Skeletal muscle tissue (tissue), 4 donors: Measurements from ENCODE around the gene CCDC15. TPM values are rescaled to one million over a fixed set of nuclear protein-coding genes. Genes with fewer than 3 reads are reported as not detected.
A peak's percentile ranks its signal among the peaks of the same experiment; 100 is the strongest.

ENCODE experiments used
- H3K27ac ChIP-seq: one replicate; pipeline ENCODE4 v1.7.0; 2013; ENCODE audit warnings: mild to moderate bottlenecking, low read depth, low read length, inconsistent platforms
- H3K27me3 ChIP-seq, 3 donors: one replicate each; pipeline ENCODE4 v1.7.0; 2013; ENCODE audit warnings: low read length in 3 of 3; ENCODE audit not compliant: control insufficient read depth in 3 of 3, insufficient read depth in 3 of 3
- H3K36me3 ChIP-seq, 3 donors: one replicate each; pipeline ENCODE4 v1.7.0; 2013; ENCODE audit warnings: low read length in 3 of 3; ENCODE audit not compliant: control insufficient read depth in 3 of 3, insufficient read depth in 3 of 3
- H3K4me1 ChIP-seq, 3 donors: one replicate each; pipeline ENCODE4 v1.7.0; 2013; ENCODE audit warnings: low read length in 3 of 3, mild to moderate bottlenecking in 3 of 3; ENCODE audit not compliant: control insufficient read depth in 3 of 3, insufficient read depth in 3 of 3
- H3K4me3 ChIP-seq, 3 donors: one replicate each; pipeline ENCODE4 v1.7.0; 2013; ENCODE audit warnings: low read length in 3 of 3
- H3K9ac ChIP-seq, 3 donors: one replicate each; pipeline ENCODE4 v1.7.0; 2013; ENCODE audit warnings: low read length in 3 of 3, mild to moderate bottlenecking in 3 of 3, moderate library complexity in 2 of 3, low read depth in 1 of 3
- H3K9me3 ChIP-seq, 3 donors: one replicate each; pipeline ENCODE4 v1.7.0; 2013; ENCODE audit warnings: low read length in 3 of 3; ENCODE audit not compliant: control insufficient read depth in 3 of 3
- total RNA-seq: library from RNA; depleted of rRNA; stranded (reverse); fragments of >200 nt; gene quantifications from one replicate; pipeline ENCODE4 v1.2.3, GENCODE V29; 2014
- donor health status: Osteomylitis.

Gene CCDC15
- total RNA-seq, 1 donor from 2014 or later = 2.6 TPM

DNA sequence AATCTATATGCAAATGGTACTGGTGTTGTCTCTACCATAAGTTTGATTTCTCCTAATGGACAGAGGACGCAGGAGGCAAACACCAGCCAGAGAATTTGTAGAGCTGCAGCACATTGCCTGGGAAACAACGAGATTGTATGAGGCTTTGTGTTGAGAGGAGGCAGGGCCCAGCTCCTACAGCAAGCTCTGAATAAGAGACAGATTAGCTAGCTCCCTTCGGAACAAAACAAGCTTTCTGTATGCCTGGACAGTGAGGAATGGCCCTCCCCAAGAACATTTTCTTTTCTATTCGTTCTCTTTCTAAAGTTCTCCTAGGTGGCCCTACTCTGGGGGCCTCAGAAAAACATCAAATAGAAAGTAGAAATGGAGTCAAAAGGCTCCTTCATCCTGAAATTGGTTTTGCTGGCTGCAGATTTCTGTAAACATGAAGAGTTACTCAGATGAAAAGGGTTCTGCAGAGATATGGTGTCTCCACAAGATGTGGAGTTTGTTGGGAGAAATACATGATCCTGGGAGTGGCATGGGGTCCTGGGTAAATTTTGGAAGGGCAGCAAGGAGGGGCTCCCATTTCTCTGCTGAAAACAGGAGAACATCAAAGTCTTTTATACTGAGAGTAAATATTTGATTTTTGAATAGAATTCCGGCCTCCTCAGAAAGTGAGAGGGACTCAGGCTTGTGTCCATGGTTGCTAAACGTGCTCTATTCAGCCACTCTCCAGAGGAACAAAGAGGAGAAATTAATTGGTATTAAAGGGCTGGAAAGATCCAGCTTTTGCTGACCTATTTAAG, 11.3 kb upstream of the CCDC15 start:
- Histone ChIP-seq H3K4me1 (no peaks in the 10 kb centered on the region), H3K36me3 (no peaks in the 10 kb centered on the region), H3K27ac (no peak overlapping the region), H3K9ac (no peak overlapping the region), H3K9me3 (no peaks in the 10 kb centered on the region), H3K4me3 (no peak overlapping the region), H3K27me3 (peaks cover 0 to 6% (median 0%) of the 10 kb centered on the region in 3 donors)

DNA sequence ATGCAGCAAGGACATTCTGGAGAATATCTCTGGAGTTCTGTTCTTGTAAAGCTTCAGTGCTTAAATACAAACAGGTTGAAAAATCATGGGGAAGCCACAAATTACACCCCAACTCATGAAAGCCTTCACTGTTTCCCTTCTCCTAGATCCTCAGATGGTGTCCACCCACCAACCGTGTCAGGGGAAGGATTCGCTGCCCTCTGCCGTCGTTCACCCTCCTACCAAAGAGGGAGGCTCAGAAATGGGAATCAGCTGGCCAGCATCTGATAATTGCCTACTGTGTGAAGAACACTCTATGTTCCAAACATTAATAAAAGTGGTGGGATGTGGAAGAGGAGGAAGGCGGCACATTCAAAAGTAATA, 10.8 kb upstream of the CCDC15 start:
- Histone ChIP-seq H3K4me3 (no peak overlapping the region), H3K27me3 (peaks cover 0 to 6% (median 0%) of the 10 kb centered on the region in 3 donors), H3K36me3 (no peaks in the 10 kb centered on the region), H3K9me3 (no peaks in the 10 kb centered on the region), H3K4me1 (no peaks in the 10 kb centered on the region), H3K9ac (no peak overlapping the region), H3K27ac (no peak overlapping the region)

DNA sequence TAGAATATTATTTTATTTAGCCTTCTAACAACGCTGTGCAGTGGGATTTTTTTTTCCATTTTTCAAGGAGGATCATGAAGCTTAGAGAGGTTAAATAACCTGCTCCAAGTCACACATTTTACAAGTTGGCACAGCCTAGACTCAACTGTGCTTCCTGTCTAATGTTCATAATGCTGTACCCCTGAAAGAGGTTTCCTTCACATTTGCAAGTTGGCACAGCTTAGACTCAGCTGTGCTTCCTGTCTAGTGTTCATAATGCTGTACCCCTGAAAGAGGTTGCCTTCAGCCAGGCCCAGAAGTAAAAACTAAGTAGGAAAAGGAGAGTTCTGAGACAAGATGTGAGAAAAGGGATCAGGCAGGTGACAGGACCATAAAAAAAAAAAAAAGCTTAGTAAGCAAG, 10.3 kb upstream of the CCDC15 start:
- Histone ChIP-seq H3K27ac (no peak overlapping the region), H3K9ac (no peak overlapping the region), H3K4me1 (no peaks in the 10 kb centered on the region), H3K9me3 (no peaks in the 10 kb centered on the region), H3K36me3 (no peaks in the 10 kb centered on the region), H3K4me3 (no peak overlapping the region), H3K27me3 (peaks cover 0 to 6% (median 0%) of the 10 kb centered on the region in 3 donors)

DNA sequence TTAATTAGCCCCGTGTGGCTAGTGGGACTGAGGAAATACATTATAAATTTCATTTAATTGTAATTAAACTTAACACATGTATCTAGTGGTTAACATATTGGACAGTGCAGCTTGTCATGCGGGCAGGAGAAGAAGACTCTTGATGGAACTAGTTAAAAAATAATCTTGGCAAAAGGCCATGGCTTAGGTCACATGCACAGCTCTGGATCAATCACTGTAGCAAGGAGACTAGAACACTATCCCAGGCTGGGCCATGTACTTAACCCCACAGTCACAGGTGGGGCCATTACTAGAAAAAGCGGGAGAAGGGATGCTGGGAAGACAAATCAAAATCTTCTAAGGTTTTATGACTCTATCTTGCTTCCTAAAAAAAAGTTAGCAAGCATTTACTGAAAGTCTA, 9.4 kb upstream of the CCDC15 start:
- Histone ChIP-seq H3K9ac (no peak overlapping the region), H3K4me3 (no peak overlapping the region), H3K27me3 (peaks cover 0 to 6% (median 0%) of the 10 kb centered on the region in 3 donors), H3K27ac (no peak overlapping the region), H3K36me3 (no peaks in the 10 kb centered on the region), H3K4me1 (no peaks in the 10 kb centered on the region), H3K9me3 (no peaks in the 10 kb centered on the region)

DNA sequence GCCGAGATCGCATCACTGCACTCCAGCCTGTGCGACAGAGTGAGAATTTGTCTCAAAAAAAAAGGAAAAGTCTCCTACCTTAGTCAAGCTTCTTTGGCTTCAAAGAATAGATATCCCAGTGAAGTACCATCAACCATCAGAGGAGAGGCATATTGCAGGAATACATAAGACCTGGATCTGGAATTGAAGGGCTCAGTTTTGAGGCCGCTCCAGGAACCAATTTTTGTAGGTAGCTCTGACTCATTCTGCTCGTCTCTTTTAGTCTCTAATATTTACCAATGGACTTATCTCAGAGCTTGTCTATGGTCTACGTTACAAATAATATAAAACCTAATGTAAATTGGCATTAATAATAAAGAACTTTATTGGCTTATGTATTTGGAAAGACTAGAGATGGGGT, 8.2 kb upstream of the CCDC15 start:
- H3K9ac ChIP-seq = no peak overlapping the region

DNA sequence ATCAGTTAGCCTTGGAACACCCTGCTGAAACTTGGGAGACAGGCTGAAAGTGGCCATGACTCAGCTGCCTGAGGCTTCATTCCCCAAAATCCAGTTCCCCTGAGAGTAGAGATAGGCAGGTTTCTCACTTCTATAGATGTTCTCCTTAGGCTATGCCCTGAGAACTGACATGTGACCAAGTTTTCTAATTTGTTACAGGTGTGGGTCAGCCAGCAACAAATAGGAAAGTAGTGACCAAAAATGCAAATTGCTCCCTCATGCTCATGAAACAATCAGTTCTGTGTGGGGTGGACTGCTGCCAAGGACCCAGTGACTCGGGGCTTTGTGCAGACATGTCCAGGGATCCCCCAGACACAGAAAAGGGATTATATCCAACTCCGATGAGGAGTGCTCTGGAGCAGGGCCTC, 7.3 kb upstream of the CCDC15 start:
- Histone ChIP-seq H3K4me3 (no peak overlapping the region), H3K36me3 (no peaks in the 10 kb centered on the region), H3K27me3 (peaks cover 0 to 2% (median 0%) of the 10 kb centered on the region in 3 donors), H3K4me1 (no peaks in the 10 kb centered on the region), H3K9ac (no peak overlapping the region), H3K9me3 (no peaks in the 10 kb centered on the region), H3K27ac (no peak overlapping the region)

More for the DNA sequence above, 8.2 kb upstream of the CCDC15 start:
- no peaks in the 10 kb centered on the region for H3K4me1 ChIP-seq
- no peaks in the 10 kb centered on the region for H3K36me3 ChIP-seq
- peaks cover 0 to 6% (median 0%) of the 10 kb centered on the region in 3 donors for H3K27me3 ChIP-seq
- no peak overlapping the region for H3K4me3 ChIP-seq
- H3K9me3 ChIP-seq = no peaks in the 10 kb centered on the region
- H3K27ac ChIP-seq = no peak overlapping the region

DNA sequence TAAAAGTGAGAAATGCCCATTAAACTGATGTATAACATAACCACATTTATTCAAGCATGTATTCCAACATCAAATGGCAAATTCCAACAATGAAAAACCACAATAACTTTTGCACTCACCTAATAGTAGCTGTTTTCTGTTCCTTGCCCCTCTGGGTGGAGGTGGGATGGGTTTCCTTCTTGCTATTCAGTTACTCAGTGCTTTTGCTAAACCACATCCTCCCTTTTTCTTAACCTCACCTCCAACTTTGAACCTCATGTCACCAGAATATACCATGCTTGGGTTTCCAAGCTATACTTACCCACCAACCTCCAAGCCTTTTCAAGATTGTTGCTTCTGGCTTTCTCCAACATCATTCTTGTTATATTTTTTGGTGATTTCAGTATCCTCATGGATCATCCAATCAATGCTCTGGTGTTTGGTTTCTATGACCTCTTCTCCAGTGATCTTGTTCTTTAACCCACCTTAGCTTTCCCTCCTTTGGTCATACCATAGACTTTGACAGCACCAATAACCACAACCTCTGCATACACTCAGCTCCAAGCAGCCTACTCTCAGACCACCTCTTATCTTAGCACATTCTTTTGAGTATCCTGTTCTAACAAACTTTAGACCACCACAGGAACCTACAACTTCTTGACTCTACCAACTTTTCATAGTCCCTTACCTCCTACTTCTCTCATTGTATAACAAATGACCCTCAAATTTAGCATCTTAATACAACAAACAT, 3.2 kb upstream of the CCDC15 start:
- Histone ChIP-seq H3K4me1 (peaks cover 9 to 14% (median 9%) of the 10 kb centered on the region in 3 donors), H3K4me3 (no peak overlapping the region), H3K27ac (no peak overlapping the region), H3K27me3 (peaks cover 0 to 2% (median 0%) of the 10 kb centered on the region in 3 donors), H3K9ac (no peak overlapping the region), H3K9me3 (no peaks in the 10 kb centered on the region), H3K36me3 (no peaks in the 10 kb centered on the region)

DNA sequence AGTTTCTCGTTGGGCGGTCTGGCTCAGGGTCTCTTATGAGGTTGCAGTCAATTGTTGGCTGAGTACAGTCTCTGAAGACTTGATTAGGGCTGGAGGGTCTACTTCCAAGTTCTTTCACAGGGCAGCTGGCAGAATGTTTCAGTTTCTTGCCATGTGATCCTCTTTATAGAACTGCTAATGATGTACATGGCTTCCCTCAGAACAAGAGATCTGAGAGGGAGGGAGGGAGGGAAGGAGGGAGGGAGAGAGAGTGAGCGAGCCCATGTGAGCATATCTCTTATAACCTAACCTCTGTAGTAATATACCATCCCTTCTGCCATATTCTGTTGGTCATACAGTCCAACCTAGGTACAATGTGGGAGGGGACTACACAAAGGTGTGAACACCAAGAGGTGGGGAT, 2.7 kb upstream of the CCDC15 start:
- Histone ChIP-seq H3K4me3 (no peak overlapping the region), H3K27me3 (peaks cover 0 to 2% (median 0%) of the 10 kb centered on the region in 3 donors), H3K9ac (no peak overlapping the region), H3K9me3 (no peaks in the 10 kb centered on the region), H3K4me1 (peaks cover 9 to 14% (median 9%) of the 10 kb centered on the region in 3 donors), H3K36me3 (no peaks in the 10 kb centered on the region), H3K27ac (no peak overlapping the region)

DNA sequence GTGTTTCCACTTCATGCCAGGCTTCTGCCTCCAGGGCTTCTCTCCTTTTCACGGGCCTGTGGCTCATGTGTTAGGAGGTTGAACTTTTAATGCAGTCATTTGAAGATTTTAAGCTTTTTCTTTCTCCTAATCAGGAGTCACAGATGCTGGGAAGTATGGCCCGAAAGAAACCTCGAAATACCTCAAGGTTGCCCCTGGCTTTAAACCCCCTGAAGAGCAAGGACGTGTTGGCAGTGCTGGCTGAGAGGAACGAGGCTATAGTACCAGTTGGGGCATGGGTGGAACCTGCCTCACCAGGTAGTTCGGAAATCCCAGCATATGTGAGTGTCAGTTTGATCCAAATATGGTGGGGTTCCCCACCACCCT, 571 bp downstream of the CCDC15 start:
- H3K27ac ChIP-seq = peak overlapping the region; percentile 79
- no peaks in the 10 kb centered on the region for H3K36me3 ChIP-seq

DNA sequence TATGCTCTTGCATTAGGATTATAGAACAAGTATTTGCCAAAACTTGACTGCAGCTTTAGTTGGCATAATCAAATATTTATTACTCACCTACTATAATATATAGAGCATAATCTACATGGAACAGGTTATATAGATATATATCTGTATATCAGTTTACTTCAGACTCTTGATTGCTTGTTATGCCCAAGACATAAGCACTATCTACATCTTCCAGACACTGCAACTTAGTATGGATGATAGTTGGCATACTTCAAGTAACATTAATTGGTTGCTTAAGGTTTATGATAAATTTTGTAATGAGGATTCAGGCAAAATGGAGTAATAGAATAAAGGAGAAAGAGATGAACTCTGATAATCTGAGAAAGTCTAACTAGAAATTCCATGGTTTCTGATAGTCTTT, 1.0 kb downstream of the CCDC15 start:
- peaks cover 9 to 14% (median 9%) of the 10 kb centered on the region in 3 donors for H3K4me1 ChIP-seq
- no peaks in the 10 kb centered on the region for H3K9me3 ChIP-seq
- H3K36me3 ChIP-seq = no peaks in the 10 kb centered on the region
- no peaks in the 10 kb centered on the region for H3K27me3 ChIP-seq
- no peak overlapping the region for H3K27ac ChIP-seq
- H3K9ac ChIP-seq = no peak overlapping the region
- H3K4me3 ChIP-seq = no peak overlapping the region

More for the DNA sequence above, 571 bp downstream of the CCDC15 start:
- Histone ChIP-seq H3K9me3 (no peaks in the 10 kb centered on the region), H3K27me3 (no peaks in the 10 kb centered on the region), H3K9ac (peak overlapping the region; percentile 73 to 87 (median 84)), H3K4me1 (peaks cover 9 to 14% (median 9%) of the 10 kb centered on the region in 3 donors), H3K4me3 (peak overlapping the region; percentile 83 to 95 (median 94))
